Measurements from ENCODE around the gene TAGLN. TPM values are rescaled to one million over a fixed set of nuclear protein-coding genes. Genes with fewer than 3 reads are reported as not detected.

TAGLN gene
- total and polyA plus RNA-seq, 2 of the 8 experiments (the other 6 are each of a cell fraction or from before 2014, with no cell fraction given) = 140 to 300 TPM

DNA sequence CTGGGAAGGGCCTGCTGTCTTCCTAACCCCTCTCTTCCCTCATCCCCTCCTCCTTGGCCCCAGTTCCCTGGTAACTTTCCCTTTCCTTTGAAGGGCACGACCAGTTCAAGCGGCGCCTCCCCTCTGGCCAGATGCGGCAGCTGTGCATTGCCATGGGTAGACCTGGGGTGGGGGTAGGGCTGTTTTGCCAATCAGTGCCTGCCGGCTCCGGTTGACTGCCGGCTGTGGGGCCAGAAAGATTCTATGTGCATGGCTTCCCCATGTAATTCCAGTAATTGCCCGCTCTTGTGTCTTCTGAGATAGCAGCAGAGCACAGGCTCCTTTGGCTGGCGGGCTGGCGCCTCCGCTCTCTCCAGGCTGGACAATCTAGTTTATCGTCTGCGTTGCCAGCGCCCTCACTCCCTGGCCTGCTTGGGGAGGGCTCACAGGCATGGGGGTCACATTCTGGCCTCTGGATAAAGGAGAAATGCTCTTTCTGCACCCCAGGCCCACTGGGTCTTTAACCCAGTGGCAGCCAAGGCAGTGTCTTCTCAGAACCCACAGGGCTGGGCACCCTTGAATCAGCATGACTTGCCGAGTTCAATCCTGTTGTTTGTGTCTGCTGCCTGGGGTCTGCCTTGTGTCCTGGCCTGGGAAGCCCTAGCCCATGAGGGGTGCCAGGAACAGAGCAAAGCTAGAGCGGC is 11.2 kb upstream of the TAGLN start (continued):
- TF ChIP-seq, protein P1, sequence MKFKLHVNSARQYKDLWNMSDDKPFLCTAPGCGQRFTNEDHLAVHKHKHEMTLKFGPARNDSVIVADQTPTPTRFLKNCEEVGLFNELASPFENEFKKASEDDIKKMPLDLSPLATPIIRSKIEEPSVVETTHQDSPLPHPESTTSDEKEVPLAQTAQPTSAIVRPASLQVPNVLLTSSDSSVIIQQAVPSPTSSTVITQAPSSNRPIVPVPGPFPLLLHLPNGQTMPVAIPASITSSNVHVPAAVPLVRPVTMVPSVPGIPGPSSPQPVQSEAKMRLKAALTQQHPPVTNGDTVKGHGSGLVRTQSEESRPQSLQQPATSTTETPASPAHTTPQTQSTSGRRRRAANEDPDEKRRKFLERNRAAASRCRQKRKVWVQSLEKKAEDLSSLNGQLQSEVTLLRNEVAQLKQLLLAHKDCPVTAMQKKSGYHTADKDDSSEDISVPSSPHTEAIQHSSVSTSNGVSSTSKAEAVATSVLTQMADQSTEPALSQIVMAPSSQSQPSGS (IDR thresholded peaks at IDR 0.05; ENCODE audit: low read length) = no peak
- TF ChIP-seq CBX8 (IDR thresholded peaks at IDR 0.05; ENCODE audit: borderline replicate concordance, low read depth, low read length) = no peak
- TF ChIP-seq CBX5 (IDR thresholded peaks at IDR 0.05; ENCODE audit: low read depth, low read length) = no peak
- no peak for TF ChIP-seq SP1 (IDR thresholded peaks at IDR 0.05; ENCODE audit: low read depth, low read length)
- TF ChIP-seq RNF2 (IDR thresholded peaks at IDR 0.05; ENCODE audit: borderline replicate concordance, low read depth, low read length, missing control alignments, poor library complexity, severe bottlenecking) = no peak
- TF ChIP-seq, protein P2, sequence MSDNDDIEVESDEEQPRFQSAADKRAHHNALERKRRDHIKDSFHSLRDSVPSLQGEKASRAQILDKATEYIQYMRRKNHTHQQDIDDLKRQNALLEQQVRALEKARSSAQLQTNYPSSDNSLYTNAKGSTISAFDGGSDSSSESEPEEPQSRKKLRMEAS (IDR thresholded peaks at IDR 0.05) = no peak
- TF ChIP-seq, protein P3, sequence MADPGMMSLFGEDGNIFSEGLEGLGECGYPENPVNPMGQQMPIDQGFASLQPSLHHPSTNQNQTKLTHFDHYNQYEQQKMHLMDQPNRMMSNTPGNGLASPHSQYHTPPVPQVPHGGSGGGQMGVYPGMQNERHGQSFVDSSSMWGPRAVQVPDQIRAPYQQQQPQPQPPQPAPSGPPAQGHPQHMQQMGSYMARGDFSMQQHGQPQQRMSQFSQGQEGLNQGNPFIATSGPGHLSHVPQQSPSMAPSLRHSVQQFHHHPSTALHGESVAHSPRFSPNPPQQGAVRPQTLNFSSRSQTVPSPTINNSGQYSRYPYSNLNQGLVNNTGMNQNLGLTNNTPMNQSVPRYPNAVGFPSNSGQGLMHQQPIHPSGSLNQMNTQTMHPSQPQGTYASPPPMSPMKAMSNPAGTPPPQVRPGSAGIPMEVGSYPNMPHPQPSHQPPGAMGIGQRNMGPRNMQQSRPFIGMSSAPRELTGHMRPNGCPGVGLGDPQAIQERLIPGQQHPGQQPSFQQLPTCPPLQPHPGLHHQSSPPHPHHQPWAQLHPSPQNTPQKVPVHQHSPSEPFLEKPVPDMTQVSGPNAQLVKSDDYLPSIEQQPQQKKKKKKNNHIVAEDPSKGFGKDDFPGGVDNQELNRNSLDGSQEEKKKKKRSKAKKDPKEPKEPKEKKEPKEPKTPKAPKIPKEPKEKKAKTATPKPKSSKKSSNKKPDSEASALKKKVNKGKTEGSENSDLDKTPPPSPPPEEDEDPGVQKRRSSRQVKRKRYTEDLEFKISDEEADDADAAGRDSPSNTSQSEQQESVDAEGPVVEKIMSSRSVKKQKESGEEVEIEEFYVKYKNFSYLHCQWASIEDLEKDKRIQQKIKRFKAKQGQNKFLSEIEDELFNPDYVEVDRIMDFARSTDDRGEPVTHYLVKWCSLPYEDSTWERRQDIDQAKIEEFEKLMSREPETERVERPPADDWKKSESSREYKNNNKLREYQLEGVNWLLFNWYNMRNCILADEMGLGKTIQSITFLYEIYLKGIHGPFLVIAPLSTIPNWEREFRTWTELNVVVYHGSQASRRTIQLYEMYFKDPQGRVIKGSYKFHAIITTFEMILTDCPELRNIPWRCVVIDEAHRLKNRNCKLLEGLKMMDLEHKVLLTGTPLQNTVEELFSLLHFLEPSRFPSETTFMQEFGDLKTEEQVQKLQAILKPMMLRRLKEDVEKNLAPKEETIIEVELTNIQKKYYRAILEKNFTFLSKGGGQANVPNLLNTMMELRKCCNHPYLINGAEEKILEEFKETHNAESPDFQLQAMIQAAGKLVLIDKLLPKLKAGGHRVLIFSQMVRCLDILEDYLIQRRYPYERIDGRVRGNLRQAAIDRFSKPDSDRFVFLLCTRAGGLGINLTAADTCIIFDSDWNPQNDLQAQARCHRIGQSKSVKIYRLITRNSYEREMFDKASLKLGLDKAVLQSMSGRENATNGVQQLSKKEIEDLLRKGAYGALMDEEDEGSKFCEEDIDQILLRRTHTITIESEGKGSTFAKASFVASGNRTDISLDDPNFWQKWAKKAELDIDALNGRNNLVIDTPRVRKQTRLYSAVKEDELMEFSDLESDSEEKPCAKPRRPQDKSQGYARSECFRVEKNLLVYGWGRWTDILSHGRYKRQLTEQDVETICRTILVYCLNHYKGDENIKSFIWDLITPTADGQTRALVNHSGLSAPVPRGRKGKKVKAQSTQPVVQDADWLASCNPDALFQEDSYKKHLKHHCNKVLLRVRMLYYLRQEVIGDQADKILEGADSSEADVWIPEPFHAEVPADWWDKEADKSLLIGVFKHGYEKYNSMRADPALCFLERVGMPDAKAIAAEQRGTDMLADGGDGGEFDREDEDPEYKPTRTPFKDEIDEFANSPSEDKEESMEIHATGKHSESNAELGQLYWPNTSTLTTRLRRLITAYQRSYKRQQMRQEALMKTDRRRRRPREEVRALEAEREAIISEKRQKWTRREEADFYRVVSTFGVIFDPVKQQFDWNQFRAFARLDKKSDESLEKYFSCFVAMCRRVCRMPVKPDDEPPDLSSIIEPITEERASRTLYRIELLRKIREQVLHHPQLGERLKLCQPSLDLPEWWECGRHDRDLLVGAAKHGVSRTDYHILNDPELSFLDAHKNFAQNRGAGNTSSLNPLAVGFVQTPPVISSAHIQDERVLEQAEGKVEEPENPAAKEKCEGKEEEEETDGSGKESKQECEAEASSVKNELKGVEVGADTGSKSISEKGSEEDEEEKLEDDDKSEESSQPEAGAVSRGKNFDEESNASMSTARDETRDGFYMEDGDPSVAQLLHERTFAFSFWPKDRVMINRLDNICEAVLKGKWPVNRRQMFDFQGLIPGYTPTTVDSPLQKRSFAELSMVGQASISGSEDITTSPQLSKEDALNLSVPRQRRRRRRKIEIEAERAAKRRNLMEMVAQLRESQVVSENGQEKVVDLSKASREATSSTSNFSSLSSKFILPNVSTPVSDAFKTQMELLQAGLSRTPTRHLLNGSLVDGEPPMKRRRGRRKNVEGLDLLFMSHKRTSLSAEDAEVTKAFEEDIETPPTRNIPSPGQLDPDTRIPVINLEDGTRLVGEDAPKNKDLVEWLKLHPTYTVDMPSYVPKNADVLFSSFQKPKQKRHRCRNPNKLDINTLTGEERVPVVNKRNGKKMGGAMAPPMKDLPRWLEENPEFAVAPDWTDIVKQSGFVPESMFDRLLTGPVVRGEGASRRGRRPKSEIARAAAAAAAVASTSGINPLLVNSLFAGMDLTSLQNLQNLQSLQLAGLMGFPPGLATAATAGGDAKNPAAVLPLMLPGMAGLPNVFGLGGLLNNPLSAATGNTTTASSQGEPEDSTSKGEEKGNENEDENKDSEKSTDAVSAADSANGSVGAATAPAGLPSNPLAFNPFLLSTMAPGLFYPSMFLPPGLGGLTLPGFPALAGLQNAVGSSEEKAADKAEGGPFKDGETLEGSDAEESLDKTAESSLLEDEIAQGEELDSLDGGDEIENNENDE (IDR thresholded peaks at IDR 0.05; ENCODE audit: insufficient replicate concordance, low read length) = no peak
